Parathyroid adenoma (tissue), 2 donors: ENCODE results near the gene CXCR4.

Experiments
- H2AFZ ChIP-seq: fragments of 300-600 bp; sonication (generic); one replicate; pipeline ENCODE4 v1.7.0; 2017; ENCODE audit warnings: antibody characterized with exemption, mild to moderate bottlenecking
- H3K27ac ChIP-seq: fragments of 300-600 bp; sonication (generic); one replicate; pipeline ENCODE4 v1.7.0; 2017
- H3K27me3 ChIP-seq: fragments of 300-600 bp; sonication (generic); one replicate; pipeline ENCODE4 v1.7.0; 2017; ENCODE audit warnings: low read length; ENCODE audit not compliant: control insufficient read depth, insufficient read depth
- H3K36me3 ChIP-seq: fragments of 300-600 bp; sonication (generic); one replicate; pipeline ENCODE4 v1.7.0; 2017; ENCODE audit warnings: low read length; ENCODE audit not compliant: control insufficient read depth, insufficient read depth
- H3K4me1 ChIP-seq: fragments of 300-600 bp; sonication (generic); one replicate; pipeline ENCODE4 v1.7.0; 2017; ENCODE audit warnings: control low read depth
- H3K4me2 ChIP-seq: fragments of 300-600 bp; sonication (generic); one replicate; pipeline ENCODE4 v1.7.0; 2017; ENCODE audit warnings: low read length
- H3K4me3 ChIP-seq: fragments of 300-600 bp; sonication (generic); one replicate; pipeline ENCODE4 v1.7.0; 2017; ENCODE audit warnings: low read depth, low read length
- H3K79me2 ChIP-seq: fragments of 300-600 bp; sonication (generic); one replicate; pipeline ENCODE4 v1.7.0; 2017; ENCODE audit warnings: control low read depth
- H3K9ac ChIP-seq: fragments of 300-600 bp; sonication (generic); one replicate; pipeline ENCODE4 v1.7.0; 2017; ENCODE audit warnings: mild to moderate bottlenecking
- H3K9me3 ChIP-seq: fragments of 300-600 bp; sonication (generic); one replicate; pipeline ENCODE4 v1.7.0; 2017; ENCODE audit warnings: low read length; ENCODE audit not compliant: control insufficient read depth
- TF ChIP-seq, protein P1 (sequence below): fragments of 300-600 bp; sonication (generic); IDR thresholded peaks from one replicate; pipeline ENCODE4 v1.7.0; 2017; ENCODE audit warnings: antibody characterized with exemption, mild to moderate bottlenecking
- donor health status: primary hyperparathyroidism.

Gene CXCR4

DNA sequence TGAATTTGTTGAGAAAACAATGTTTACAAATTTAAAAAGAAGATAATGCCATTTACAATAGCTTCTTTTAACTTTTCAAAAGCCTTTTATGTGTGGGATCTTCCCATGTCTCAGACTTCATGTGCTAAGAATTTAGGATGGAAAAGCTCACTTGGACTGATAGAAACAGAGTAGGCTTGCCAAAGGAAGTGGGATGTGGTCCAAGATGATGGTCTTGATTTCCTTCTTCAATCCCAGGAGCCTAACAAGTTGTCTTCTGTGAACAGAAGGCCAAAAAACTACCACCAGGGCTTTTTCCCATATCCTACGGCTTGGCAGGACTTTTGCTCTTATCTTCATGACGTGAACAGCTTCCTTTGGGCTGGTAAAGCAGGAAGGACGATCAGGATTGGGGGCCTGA is 9.5 kb downstream of the CXCR4 start:
- Histone ChIP-seq H2AFZ (no peak overlapping the region), H3K4me1 (no peaks in the 10 kb centered on the region), H3K36me3 (no peaks in the 10 kb centered on the region), H3K4me2 (no peak overlapping the region), H3K4me3 (no peak overlapping the region), H3K27ac (no peak overlapping the region), H3K9me3 (no peaks in the 10 kb centered on the region), H3K27me3 (no peaks in the 10 kb centered on the region), H3K9ac (no peak overlapping the region), H3K79me2 (no peaks in the 10 kb centered on the region)
- TF ChIP-seq, protein P1, sequence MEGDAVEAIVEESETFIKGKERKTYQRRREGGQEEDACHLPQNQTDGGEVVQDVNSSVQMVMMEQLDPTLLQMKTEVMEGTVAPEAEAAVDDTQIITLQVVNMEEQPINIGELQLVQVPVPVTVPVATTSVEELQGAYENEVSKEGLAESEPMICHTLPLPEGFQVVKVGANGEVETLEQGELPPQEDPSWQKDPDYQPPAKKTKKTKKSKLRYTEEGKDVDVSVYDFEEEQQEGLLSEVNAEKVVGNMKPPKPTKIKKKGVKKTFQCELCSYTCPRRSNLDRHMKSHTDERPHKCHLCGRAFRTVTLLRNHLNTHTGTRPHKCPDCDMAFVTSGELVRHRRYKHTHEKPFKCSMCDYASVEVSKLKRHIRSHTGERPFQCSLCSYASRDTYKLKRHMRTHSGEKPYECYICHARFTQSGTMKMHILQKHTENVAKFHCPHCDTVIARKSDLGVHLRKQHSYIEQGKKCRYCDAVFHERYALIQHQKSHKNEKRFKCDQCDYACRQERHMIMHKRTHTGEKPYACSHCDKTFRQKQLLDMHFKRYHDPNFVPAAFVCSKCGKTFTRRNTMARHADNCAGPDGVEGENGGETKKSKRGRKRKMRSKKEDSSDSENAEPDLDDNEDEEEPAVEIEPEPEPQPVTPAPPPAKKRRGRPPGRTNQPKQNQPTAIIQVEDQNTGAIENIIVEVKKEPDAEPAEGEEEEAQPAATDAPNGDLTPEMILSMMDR, result no peak

DNA sequence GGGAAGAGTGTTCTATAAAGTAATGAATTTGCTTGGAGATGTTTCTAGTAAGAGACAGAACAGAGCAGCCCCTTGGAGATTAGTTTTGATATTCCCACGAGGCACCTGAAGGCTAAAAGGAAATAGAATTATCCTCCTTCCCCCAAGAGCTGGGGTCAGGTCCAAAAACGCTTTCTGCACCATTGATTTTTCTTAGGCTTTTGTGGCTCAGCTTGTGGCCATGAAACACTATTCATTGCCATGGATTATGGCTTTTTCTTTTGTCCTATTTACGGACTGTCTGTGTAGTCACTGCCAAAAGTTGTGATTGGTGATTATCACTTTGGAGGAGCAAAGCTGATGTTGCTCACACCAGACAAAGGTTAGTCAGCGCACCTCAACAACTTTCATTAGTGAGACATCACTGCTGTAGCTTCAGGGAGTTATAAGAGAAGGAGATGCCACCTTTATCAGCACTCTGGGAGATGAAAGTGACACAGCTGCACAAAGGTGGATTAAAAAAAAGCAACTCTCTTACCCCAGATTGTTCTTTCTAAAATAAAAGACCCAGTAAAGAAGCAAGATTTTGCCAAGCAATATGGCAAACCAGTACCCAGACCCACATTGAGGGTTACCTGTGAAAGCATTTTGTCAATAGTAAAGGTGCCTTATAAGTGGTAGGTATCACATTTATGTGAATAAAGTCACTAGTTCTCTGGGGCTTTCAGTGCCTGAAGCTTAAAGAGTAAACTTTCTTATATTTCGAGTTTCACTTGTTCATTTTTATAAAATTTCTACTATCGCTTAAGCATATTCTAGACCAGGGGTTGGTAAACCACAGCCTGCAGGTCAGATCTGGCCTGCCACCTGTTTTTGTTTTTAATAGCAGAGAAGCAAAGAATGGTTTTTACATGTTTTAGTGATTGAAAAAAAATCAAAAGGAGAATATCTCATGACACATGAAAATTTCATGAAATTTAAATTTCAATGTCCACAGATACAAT is 10.6 kb downstream of the CXCR4 start:
- H2AFZ ChIP-seq, result no peak overlapping the region
- H3K27ac ChIP-seq, result no peak overlapping the region
- no peak overlapping the region for H3K9ac ChIP-seq
- H3K4me2 ChIP-seq, result no peak overlapping the region
- TF ChIP-seq, protein P1, result no peak
- no peak overlapping the region for H3K4me3 ChIP-seq
- H3K27me3 ChIP-seq, result no peaks in the 10 kb centered on the region
- no peaks in the 10 kb centered on the region for H3K4me1 ChIP-seq
- no peaks in the 10 kb centered on the region for H3K9me3 ChIP-seq
- H3K36me3 ChIP-seq, result no peaks in the 10 kb centered on the region
- H3K79me2 ChIP-seq, result no peaks in the 10 kb centered on the region

DNA sequence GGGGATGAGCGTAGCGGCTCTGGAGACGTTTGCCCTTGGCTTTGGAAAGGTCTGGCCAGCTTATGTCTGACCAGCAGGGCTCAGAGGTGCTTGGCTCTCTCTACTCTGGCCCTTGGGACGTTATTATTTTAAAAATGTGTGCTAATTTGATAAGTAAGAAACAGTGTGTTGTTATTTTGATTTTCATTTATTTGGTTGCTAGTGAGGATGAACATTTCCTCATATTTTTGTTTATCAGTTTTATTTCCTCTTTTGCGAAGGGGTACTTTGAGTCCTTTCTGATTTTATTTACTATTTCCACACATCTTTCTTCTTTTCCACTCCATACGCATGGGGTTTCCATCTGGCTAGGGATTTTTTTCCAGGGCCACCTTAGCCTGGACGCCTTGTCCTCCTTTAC is 11.4 kb downstream of the CXCR4 start:
- Histone ChIP-seq H3K36me3 (no peaks in the 10 kb centered on the region), H3K4me3 (no peak overlapping the region), H3K9me3 (no peaks in the 10 kb centered on the region), H2AFZ (no peak overlapping the region), H3K9ac (no peak overlapping the region), H3K4me1 (no peaks in the 10 kb centered on the region), H3K27me3 (no peaks in the 10 kb centered on the region), H3K4me2 (no peak overlapping the region), H3K79me2 (no peaks in the 10 kb centered on the region), H3K27ac (no peak overlapping the region)
- TF ChIP-seq, protein P1, result no peak

DNA sequence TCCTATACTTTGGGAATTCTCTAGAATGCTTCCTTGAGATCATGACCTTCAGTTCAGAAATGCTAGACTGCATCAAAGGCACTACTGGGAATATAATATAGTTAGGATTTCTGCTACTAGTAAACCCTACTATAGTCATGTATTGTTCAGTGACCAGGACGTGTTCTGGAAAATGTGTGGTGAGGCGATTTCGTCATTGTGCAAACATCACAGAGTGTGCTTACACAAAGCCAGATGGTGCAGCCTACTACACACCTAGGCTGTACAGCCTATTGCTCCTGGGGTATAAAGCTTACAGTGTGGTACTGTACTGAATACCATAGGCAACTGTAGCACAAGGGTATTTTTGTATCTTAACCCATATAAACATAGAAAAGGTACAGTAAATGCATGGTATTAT is 13.0 kb downstream of the CXCR4 start:
- Histone ChIP-seq H3K4me1 (no peaks in the 10 kb centered on the region), H3K9me3 (no peaks in the 10 kb centered on the region), H3K36me3 (no peaks in the 10 kb centered on the region), H3K79me2 (no peaks in the 10 kb centered on the region), H2AFZ (no peak overlapping the region), H3K4me3 (no peak overlapping the region), H3K27me3 (no peaks in the 10 kb centered on the region), H3K4me2 (no peak overlapping the region), H3K27ac (no peak overlapping the region), H3K9ac (no peak overlapping the region)
- TF ChIP-seq, protein P1, result no peak

DNA sequence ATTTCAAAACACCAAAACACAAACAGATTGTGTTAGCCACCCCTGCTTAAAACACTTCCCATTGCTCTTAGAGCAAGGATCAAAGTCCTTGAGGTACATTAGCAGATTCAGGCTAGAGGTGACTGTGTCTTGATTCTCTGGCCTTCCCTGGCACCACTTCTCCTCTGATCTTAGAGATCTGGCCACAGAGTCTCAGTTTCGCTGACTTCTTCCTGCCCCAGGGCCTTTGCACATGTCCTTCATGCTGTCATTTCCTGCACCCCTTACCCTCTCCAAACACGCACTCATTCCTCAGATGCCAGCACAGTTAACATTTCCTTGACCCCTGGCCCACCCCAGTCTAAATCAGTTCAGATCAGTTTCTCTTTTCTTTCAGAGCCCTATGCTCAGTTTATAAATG is 16.9 kb downstream of the CXCR4 start:
- Histone ChIP-seq H3K4me2 (no peak overlapping the region), H3K9me3 (no peaks in the 10 kb centered on the region)

More for the DNA sequence above, 16.9 kb downstream of the CXCR4 start:
- Histone ChIP-seq H3K4me3 (no peak overlapping the region), H2AFZ (no peak overlapping the region), H3K27me3 (no peaks in the 10 kb centered on the region), H3K27ac (no peak overlapping the region), H3K36me3 (no peaks in the 10 kb centered on the region), H3K9ac (no peak overlapping the region), H3K4me1 (no peaks in the 10 kb centered on the region), H3K79me2 (no peaks in the 10 kb centered on the region)
- TF ChIP-seq, protein P1, result no peak
